Measurements from ENCODE around the gene RHOF. TPM values are rescaled to one million over a fixed set of nuclear protein-coding genes. Genes with fewer than 3 reads are reported as not detected.

Gene RHOF
- total RNA-seq, 1 experiment from 2014 or later = 36.7 TPM

- Mint-ChIP-seq H3K27ac (ENCODE audit: unreplicated experiment) (peak overlapping the region; percentile 89), H3K36me3 (ENCODE audit: insufficient read depth, unreplicated experiment) (peaks cover 78% of the 10 kb centered on the region), H3K9me3 (ENCODE audit: unreplicated experiment) (no peaks in the 10 kb centered on the region), H3K4me3 (ENCODE audit: unreplicated experiment) (peak overlapping the region; percentile 84), H3K27me3 (ENCODE audit: insufficient read depth, unreplicated experiment) (no peaks in the 10 kb centered on the region), H3K4me1 (ENCODE audit: low read depth, unreplicated experiment) (peaks cover 30% of the 10 kb centered on the region)
- no peak for DNase-seq
- TF ChIP-seq, protein P1, sequence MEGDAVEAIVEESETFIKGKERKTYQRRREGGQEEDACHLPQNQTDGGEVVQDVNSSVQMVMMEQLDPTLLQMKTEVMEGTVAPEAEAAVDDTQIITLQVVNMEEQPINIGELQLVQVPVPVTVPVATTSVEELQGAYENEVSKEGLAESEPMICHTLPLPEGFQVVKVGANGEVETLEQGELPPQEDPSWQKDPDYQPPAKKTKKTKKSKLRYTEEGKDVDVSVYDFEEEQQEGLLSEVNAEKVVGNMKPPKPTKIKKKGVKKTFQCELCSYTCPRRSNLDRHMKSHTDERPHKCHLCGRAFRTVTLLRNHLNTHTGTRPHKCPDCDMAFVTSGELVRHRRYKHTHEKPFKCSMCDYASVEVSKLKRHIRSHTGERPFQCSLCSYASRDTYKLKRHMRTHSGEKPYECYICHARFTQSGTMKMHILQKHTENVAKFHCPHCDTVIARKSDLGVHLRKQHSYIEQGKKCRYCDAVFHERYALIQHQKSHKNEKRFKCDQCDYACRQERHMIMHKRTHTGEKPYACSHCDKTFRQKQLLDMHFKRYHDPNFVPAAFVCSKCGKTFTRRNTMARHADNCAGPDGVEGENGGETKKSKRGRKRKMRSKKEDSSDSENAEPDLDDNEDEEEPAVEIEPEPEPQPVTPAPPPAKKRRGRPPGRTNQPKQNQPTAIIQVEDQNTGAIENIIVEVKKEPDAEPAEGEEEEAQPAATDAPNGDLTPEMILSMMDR (IDR thresholded peaks at IDR 0.05; ENCODE audit: insufficient read depth in 1 of 2, low read depth in 1 of 2, low read length in 1 of 2, severe bottlenecking in 1 of 2, unreplicated experiment in 1 of 2) = no peak
- intact Hi-C loops (cut with micrococcal nuclease; ENCODE audit: unreplicated experiment) = no loop called here
- Histone ChIP-seq H3K4me1 (peaks cover 43% of the 10 kb centered on the region), H3K9me3 (no peaks in the 10 kb centered on the region), H3K27me3 (replicated peaks; ENCODE audit: control insufficient read depth, insufficient read depth, low read length) (no peaks in the 10 kb centered on the region), H3K4me3 (ENCODE audit: low read depth, low read length) (no peak overlapping the region), H3K36me3 (ENCODE audit: control insufficient read depth, insufficient read depth, low read length) (no peaks in the 10 kb centered on the region; the same call in 1 of the 2 replicates)
- ChIA-PET CTCF (interaction anchor here (0.5 to 1.8 kb wide), 4 partner anchors 13 to 598 kb away, joined by 3 to 10 read pairs (median 3); no protein-coding TSS in a partner anchor), POLR2A (no interaction called here)
- BruUV-seq (replicated peaks) = no TSS peak
Observed at GRCh38 chr12:121798787-121799155, 5.3 kb upstream of the RHOF start.

DNA sequence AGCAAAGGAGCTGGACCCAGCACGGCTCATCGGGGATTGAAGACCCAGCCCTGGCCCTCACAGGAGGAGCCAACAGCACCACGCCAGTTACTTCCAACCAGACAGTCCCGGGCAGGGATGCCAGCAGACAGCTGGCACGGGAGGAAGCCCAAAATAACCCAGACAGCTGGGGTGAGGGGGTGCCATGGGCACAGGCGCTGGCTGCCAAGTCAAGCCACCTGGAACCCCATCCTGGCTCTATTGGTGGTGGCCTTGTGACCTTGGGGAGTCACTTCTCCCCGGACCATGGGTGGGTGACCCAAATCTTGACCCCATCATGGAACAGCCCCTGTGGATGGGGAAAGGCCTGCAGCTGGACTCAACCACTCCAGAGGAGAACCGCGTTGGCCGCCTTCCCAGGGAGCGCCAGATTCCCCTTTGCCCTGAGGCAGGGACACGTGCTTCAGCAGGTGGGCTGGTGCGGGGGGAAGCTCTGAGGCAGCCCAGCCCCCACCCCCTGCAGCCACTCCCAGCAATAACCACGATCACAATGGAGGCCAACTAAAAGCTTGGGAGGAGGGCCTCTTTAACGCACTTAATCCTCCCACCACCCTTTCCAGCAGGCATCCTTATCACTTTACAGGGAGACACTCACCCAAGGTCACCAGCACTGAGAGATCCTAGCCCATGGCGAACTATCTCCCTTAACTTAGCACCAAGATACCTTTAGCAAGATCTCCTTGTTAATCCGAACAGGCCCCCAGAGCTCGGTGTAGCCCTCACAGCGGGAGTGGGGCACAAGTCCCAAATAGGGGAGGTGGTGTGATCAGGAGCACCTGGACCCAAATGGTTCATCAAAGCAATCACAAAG is 4.7 kb upstream of the RHOF start:
- H3K27me3 ChIP-seq (replicated peaks; ENCODE audit: control insufficient read depth, insufficient read depth, low read length) = no peaks in the 10 kb centered on the region
- TF ChIP-seq, protein P1 (IDR thresholded peaks at IDR 0.05; ENCODE audit: insufficient read depth in 1 of 2, low read depth in 1 of 2, low read length in 1 of 2, severe bottlenecking in 1 of 2, unreplicated experiment in 1 of 2) = no peak
- H3K4me3 ChIP-seq (ENCODE audit: low read depth, low read length) = no peak overlapping the region
- H3K9me3 ChIP-seq = no peaks in the 10 kb centered on the region
- peak in 1 of 2 experiments; percentile 62 for DNase-seq
- Mint-ChIP-seq H3K9me3 (ENCODE audit: unreplicated experiment) (no peaks in the 10 kb centered on the region), H3K27me3 (ENCODE audit: insufficient read depth, unreplicated experiment) (no peaks in the 10 kb centered on the region), H3K4me3 (ENCODE audit: unreplicated experiment) (peak overlapping the region; percentile 84), H3K4me1 (ENCODE audit: low read depth, unreplicated experiment) (peaks cover 30% of the 10 kb centered on the region), H3K36me3 (ENCODE audit: insufficient read depth, unreplicated experiment) (peaks cover 78% of the 10 kb centered on the region), H3K27ac (ENCODE audit: unreplicated experiment) (peak overlapping the region; percentile 89)
- no peaks in the 10 kb centered on the region; the same call in 1 of the 2 replicates for H3K36me3 ChIP-seq (ENCODE audit: control insufficient read depth, insufficient read depth, low read length)
- intact Hi-C loops (cut with micrococcal nuclease; ENCODE audit: unreplicated experiment) = no loop called here
- peaks cover 43% of the 10 kb centered on the region for H3K4me1 ChIP-seq
- BruUV-seq (replicated peaks) = no TSS peak
- ChIA-PET POLR2A (no interaction called here), CTCF (interaction anchor here (0.5 to 6.6 kb wide), 5 partner anchors 14 to 598 kb away, joined by 3 to 145 read pairs (median 10); partner anchors contain the start of gene PSMD9)

DNA sequence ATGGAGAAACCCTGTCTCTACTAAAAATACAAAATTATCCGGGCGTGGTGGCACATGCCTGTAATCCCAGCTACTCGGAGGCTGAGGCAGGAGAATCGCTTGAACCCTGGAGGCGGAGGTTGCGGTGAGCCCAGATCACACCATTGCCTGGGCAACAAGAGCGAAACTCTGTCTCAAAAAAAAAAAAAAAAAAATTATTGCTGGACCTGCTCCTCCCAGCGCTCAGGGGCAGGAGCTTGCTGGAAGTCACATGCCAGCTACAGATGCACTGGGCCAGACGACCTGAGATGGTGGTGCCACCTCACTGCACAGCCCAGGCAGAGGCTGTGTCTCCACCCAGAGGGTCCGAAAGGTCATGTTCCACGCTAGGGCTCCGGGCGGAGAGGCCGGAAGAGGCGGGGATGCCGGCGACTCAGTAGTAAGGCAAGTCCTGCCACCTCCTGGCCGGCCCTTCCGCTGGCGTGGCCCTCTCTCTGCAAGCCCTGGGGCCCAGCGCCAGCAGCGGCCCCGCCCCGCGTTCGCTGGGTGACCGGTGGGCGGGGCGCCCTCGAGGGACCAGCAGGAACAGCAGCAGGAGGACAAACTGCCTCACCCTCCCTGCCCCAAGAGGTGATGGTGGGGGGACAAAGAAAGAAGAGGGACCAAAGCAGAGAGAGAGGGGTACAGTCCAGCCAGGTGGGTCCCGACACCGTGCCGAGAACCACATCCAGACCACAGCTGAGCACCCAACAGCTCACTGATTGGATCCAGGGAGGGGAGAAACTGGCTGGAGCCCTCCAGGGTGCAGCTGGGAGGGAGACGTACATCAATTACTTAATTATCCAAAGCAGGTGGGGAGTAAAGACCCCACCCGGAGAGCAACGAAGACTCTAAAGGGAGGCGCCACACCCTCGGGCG is 3.6 kb upstream of the RHOF start:
- H3K4me1 ChIP-seq = peaks cover 52% of the 10 kb centered on the region
- TF ChIP-seq, protein P1 (IDR thresholded peaks at IDR 0.05; ENCODE audit: insufficient read depth in 1 of 2, low read depth in 1 of 2, low read length in 1 of 2, severe bottlenecking in 1 of 2, unreplicated experiment in 1 of 2) = peak; percentile 33
- H3K27me3 Mint-ChIP-seq (ENCODE audit: insufficient read depth, unreplicated experiment) = no peaks in the 10 kb centered on the region
- BruUV-seq (replicated peaks) = no TSS peak
- H3K36me3 Mint-ChIP-seq (ENCODE audit: insufficient read depth, unreplicated experiment) = peaks cover 71% of the 10 kb centered on the region
- no peaks in the 10 kb centered on the region for H3K27me3 ChIP-seq (replicated peaks; ENCODE audit: control insufficient read depth, insufficient read depth, low read length)
- H3K27ac Mint-ChIP-seq (ENCODE audit: unreplicated experiment) = peak overlapping the region; percentile 79
- CTCF ChIA-PET = interaction anchor here (0.7 to 6.6 kb wide), 3 partner anchors 15 to 92 kb away, joined by 4 to 145 read pairs (median 46); partner anchors contain the start of gene PSMD9
- peak; percentile 96 to 97 for DNase-seq
- peaks cover 30% of the 10 kb centered on the region for H3K4me1 Mint-ChIP-seq (ENCODE audit: low read depth, unreplicated experiment)
- no peaks in the 10 kb centered on the region; the same call in 1 of the 2 replicates for H3K36me3 ChIP-seq (ENCODE audit: control insufficient read depth, insufficient read depth, low read length)
- H3K4me3 Mint-ChIP-seq (ENCODE audit: unreplicated experiment) = peak overlapping the region; percentile 69
- no peaks in the 10 kb centered on the region for H3K9me3 ChIP-seq
- POLR2A ChIA-PET = interaction anchor here (0.6 to 2.5 kb wide), 4 partner anchors 14 to 349 kb away, joined by 5 to 17 read pairs (median 6); no protein-coding TSS in a partner anchor
- no peaks in the 10 kb centered on the region for H3K9me3 Mint-ChIP-seq (ENCODE audit: unreplicated experiment)
- H3K4me3 ChIP-seq (ENCODE audit: low read depth, low read length) = no peak overlapping the region
- intact Hi-C loops (cut with micrococcal nuclease; ENCODE audit: unreplicated experiment) = no loop called here

Data from Caco-2 (cell line).